ENCODE data around the gene TNFSF8.

TNFSF8 gene

GRCh38 chr9:114889802-114890224, 40.6 kb downstream of the TNFSF8 start:
- Histone ChIP-seq H3K9me3 (ENCODE audit: low read length) (no peaks in the 10 kb centered on the region), H3K4me3 (ENCODE audit: low read depth, low read length, poor library complexity, severe bottlenecking) (no peak overlapping the region), H3K36me3 (ENCODE audit: insufficient read depth, low read length) (no peaks in the 10 kb centered on the region), H2AFZ (ENCODE audit: low read length) (no peak overlapping the region), H3K4me2 (ENCODE audit: low read length) (no peak overlapping the region), H3K9ac (ENCODE audit: low read length) (no peak overlapping the region), H4K20me1 (ENCODE audit: insufficient read depth, low read length) (no peaks in the 10 kb centered on the region), H3K9me2 (ENCODE audit: low read depth, low read length) (no peaks in the 10 kb centered on the region), H3K27me3 (ENCODE audit: insufficient read depth, low read length) (no peaks in the 10 kb centered on the region), H3K27ac (ENCODE audit: low read depth, low read length, poor library complexity, severe bottlenecking) (no peak overlapping the region), H3K79me2 (ENCODE audit: insufficient read depth, low read length) (no peaks in the 10 kb centered on the region), H3K4me1 (ENCODE audit: insufficient read depth, low read length, severe bottlenecking) (peaks cover 25% of the 10 kb centered on the region), H3F3A (ENCODE audit: insufficient read depth, low read length) (no peaks in the 10 kb centered on the region)
- TF ChIP-seq CTCF (IDR thresholded peaks at IDR 0.05; ENCODE audit: low read length), result no peak
- no peak for TF ChIP-seq EZH2 (IDR thresholded peaks at IDR 0.05; ENCODE audit: borderline replicate concordance, low read length)

GRCh38 chr9:114888607-114889006, 41.8 kb downstream of the TNFSF8 start:
- Histone ChIP-seq H3K4me1 (ENCODE audit: insufficient read depth, low read length, severe bottlenecking) (peaks cover 19% of the 10 kb centered on the region), H3K79me2 (ENCODE audit: insufficient read depth, low read length) (no peaks in the 10 kb centered on the region), H3K4me3 (ENCODE audit: low read depth, low read length, poor library complexity, severe bottlenecking) (no peak overlapping the region), H3K9me3 (ENCODE audit: low read length) (peaks cover 4% of the 10 kb centered on the region; the same call in 1 of the 2 replicates), H3K36me3 (ENCODE audit: insufficient read depth, low read length) (no peaks in the 10 kb centered on the region), H3K4me2 (ENCODE audit: low read length) (no peak overlapping the region), H4K20me1 (ENCODE audit: insufficient read depth, low read length) (no peaks in the 10 kb centered on the region), H2AFZ (ENCODE audit: low read length) (no peak overlapping the region), H3K9me2 (ENCODE audit: low read depth, low read length) (no peaks in the 10 kb centered on the region), H3F3A (ENCODE audit: insufficient read depth, low read length) (no peaks in the 10 kb centered on the region), H3K9ac (ENCODE audit: low read length) (no peak overlapping the region), H3K27ac (ENCODE audit: low read depth, low read length, poor library complexity, severe bottlenecking) (no peak overlapping the region), H3K27me3 (ENCODE audit: insufficient read depth, low read length) (no peaks in the 10 kb centered on the region)
- TF ChIP-seq EZH2 (IDR thresholded peaks at IDR 0.05; ENCODE audit: borderline replicate concordance, low read length) (no peak), CTCF (IDR thresholded peaks at IDR 0.05; ENCODE audit: low read length) (no peak)

GRCh38 chr9:114887963-114888362, 42.4 kb downstream of the TNFSF8 start:
- Histone ChIP-seq H3K4me1 (ENCODE audit: insufficient read depth, low read length, severe bottlenecking) (peaks cover 13% of the 10 kb centered on the region), H2AFZ (ENCODE audit: low read length) (no peak overlapping the region)

More at GRCh38 chr9:114887963-114888362, 42.4 kb downstream of the TNFSF8 start:
- H3K9me3 ChIP-seq (ENCODE audit: low read length), result peaks cover 5% of the 10 kb centered on the region; the same call in 1 of the 2 replicates
- no peaks in the 10 kb centered on the region for H4K20me1 ChIP-seq (ENCODE audit: insufficient read depth, low read length)
- no peak overlapping the region for H3K4me3 ChIP-seq (ENCODE audit: low read depth, low read length, poor library complexity, severe bottlenecking)
- H3K9me2 ChIP-seq (ENCODE audit: low read depth, low read length), result no peaks in the 10 kb centered on the region
- H3K4me2 ChIP-seq (ENCODE audit: low read length), result no peak overlapping the region
- TF ChIP-seq CTCF (IDR thresholded peaks at IDR 0.05; ENCODE audit: low read length) (no peak), EZH2 (IDR thresholded peaks at IDR 0.05; ENCODE audit: borderline replicate concordance, low read length) (no peak)
- no peaks in the 10 kb centered on the region for H3F3A ChIP-seq (ENCODE audit: insufficient read depth, low read length)
- no peak overlapping the region for H3K9ac ChIP-seq (ENCODE audit: low read length)
- H3K27me3 ChIP-seq (ENCODE audit: insufficient read depth, low read length), result no peaks in the 10 kb centered on the region
- no peaks in the 10 kb centered on the region for H3K79me2 ChIP-seq (ENCODE audit: insufficient read depth, low read length)
- H3K27ac ChIP-seq (ENCODE audit: low read depth, low read length, poor library complexity, severe bottlenecking), result no peak overlapping the region
- no peaks in the 10 kb centered on the region for H3K36me3 ChIP-seq (ENCODE audit: insufficient read depth, low read length)

All from OCI-LY1 (cell line).